Neural cell (in vitro differentiated cells): Measurements from ENCODE around the gene FGGY. TPM values are rescaled to one million over a fixed set of nuclear protein-coding genes. Genes with fewer than 3 reads are reported as not detected.

Experiments used
- H2AFZ ChIP-seq: fragments of 200-600, 300-800 bp; sonication (generic), shearing (Covaris generic); 2 replicates; pipeline ENCODE4 v1.6.0; 2014; ENCODE audit warnings: low read depth, mild to moderate bottlenecking, antibody characterized with exemption, low read length, moderate library complexity
- H3F3A ChIP-seq: fragments of 200-600 bp; shearing (Covaris generic); 2 replicates; pipeline ENCODE4 v1.6.1; 2016; ENCODE audit warnings: mild to moderate bottlenecking, moderate library complexity, mixed read lengths, antibody characterized with exemption, low read length; ENCODE audit not compliant: insufficient read depth, poor library complexity, severe bottlenecking
- H3K27ac ChIP-seq: fragments of 200-600, 300-800 bp; sonication (generic), shearing (Covaris generic); 2 replicates; pipeline ENCODE4 v1.5.1; 2014; ENCODE audit warnings: mild to moderate bottlenecking, low read length, moderate library complexity
- H3K27me3 ChIP-seq: fragments of 300-800, 200-600 bp; sonication (generic), shearing (Covaris generic); 2 replicates; pipeline ENCODE4 v1.6.0; 2014; ENCODE audit warnings: mild to moderate bottlenecking, low read depth, low read length, moderate library complexity; ENCODE audit not compliant: insufficient read depth
- H3K36me3 ChIP-seq: fragments of 300-800, 200-600 bp; sonication (generic), shearing (Covaris generic); 2 replicates; pipeline ENCODE4 v1.5.1; 2014; ENCODE audit warnings: mild to moderate bottlenecking, antibody characterized with exemption, low read length, moderate library complexity; ENCODE audit not compliant: insufficient read depth
- H3K4me2 ChIP-seq: fragments of 300-800, 200-600 bp; sonication (generic), shearing (Covaris generic); 2 replicates; pipeline ENCODE4 v1.6.0; 2014; ENCODE audit warnings: mild to moderate bottlenecking, low read length
- H3K4me3 ChIP-seq: fragments of 300-800, 200-600 bp; sonication (generic), shearing (Covaris generic); 2 replicates; pipeline ENCODE4 v1.5.1; 2014; ENCODE audit warnings: mild to moderate bottlenecking, low read length, moderate library complexity
- H3K79me2 ChIP-seq: fragments of 200-600 bp; shearing (Covaris generic); replicated peaks from 2 replicates; pipeline ENCODE4 v1.6.0; 2014; ENCODE audit warnings: mild to moderate bottlenecking, low read length, moderate library complexity; ENCODE audit not compliant: insufficient read depth
- H3K9ac ChIP-seq: fragments of 300-800, 200-600 bp; sonication (generic), shearing (Covaris generic); 2 replicates; pipeline ENCODE4 v1.6.1; 2016; ENCODE audit warnings: mild to moderate bottlenecking, low read length, mixed read lengths
- H3K9me2 ChIP-seq: fragments of 200-600 bp; shearing (Covaris generic); 2 replicates; pipeline ENCODE4 v1.6.1; 2016; ENCODE audit warnings: mild to moderate bottlenecking, low read length, mixed read lengths; ENCODE audit not compliant: insufficient read depth
- H3K9me3 ChIP-seq: fragments of 200-600, 300-800 bp; sonication (generic), shearing (Covaris generic); 2 replicates; pipeline ENCODE4 v1.6.1; 2016; ENCODE audit warnings: mild to moderate bottlenecking, mixed run types, low read length, moderate library complexity, mixed read lengths
- H4K20me1 ChIP-seq: fragments of 200-600 bp; shearing (Covaris generic); 2 replicates; pipeline ENCODE4 v1.6.1; 2016; ENCODE audit warnings: mild to moderate bottlenecking, mixed run types; ENCODE audit not compliant: insufficient read depth
- EP300 ChIP-seq: fragments of 450-650 bp; conservative IDR thresholded peaks from 2 replicates; pipeline ENCODE4 v1.6.1; 2014; ENCODE audit warnings: antibody characterized with exemption, mild to moderate bottlenecking, moderate library complexity; ENCODE audit not compliant: poor library complexity, severe bottlenecking
- EZH2 ChIP-seq: fragments of 200-600, 300-800 bp; shearing (Covaris generic), sonication (generic); IDR thresholded peaks from 2 replicates; pipeline ENCODE4 v1.6.1; 2014; ENCODE audit warnings: antibody characterized with exemption, low read length, borderline replicate concordance, mild to moderate bottlenecking; ENCODE audit not compliant: insufficient read depth, poor library complexity, severe bottlenecking
- MXI1 ChIP-seq: fragments of 450-650 bp; conservative IDR thresholded peaks from 2 replicates; pipeline ENCODE4 v1.6.1; 2014; ENCODE audit warnings: antibody characterized with exemption, mild to moderate bottlenecking; ENCODE audit not compliant: poor library complexity, severe bottlenecking
- POLR2AphosphoS5 ChIP-seq: IDR thresholded peaks from 2 replicates; pipeline ENCODE4 v1.6.1; 2012
- RAD21 ChIP-seq: fragments of 450-650 bp; conservative IDR thresholded peaks from 2 replicates; pipeline ENCODE4 v1.6.1; 2014; ENCODE audit warnings: antibody characterized with exemption, mild to moderate bottlenecking, moderate library complexity
- SMC3 ChIP-seq: fragments of 450-650 bp; conservative IDR thresholded peaks from 2 replicates; pipeline ENCODE4 v1.6.1; 2014; ENCODE audit warnings: antibody characterized with exemption, mild to moderate bottlenecking, moderate library complexity; ENCODE audit not compliant: poor library complexity
- TAF1 ChIP-seq: IDR thresholded peaks from 2 replicates; pipeline ENCODE4 v1.6.1; 2012; ENCODE audit warnings: low read depth
- polyA plus RNA-seq: library from polyadenylated mRNA; depleted of rRNA; stranded (reverse); fragments of >200 nt; gene quantifications from 2 replicates; pipeline ENCODE4 v1.2.3, GENCODE V29; 2014
- TF ChIP-seq, protein P1 (sequence below): fragments of 450-650 bp; IDR thresholded peaks from 2 replicates; pipeline ENCODE4 v1.5.1; 2014; ENCODE audit warnings: antibody characterized with exemption, mild to moderate bottlenecking, moderate library complexity; ENCODE audit not compliant: poor library complexity, severe bottlenecking
- TF ChIP-seq, protein P2 (sequence below): IDR thresholded peaks from 2 replicates; pipeline ENCODE4 v1.6.1; 2012; ENCODE audit warnings: borderline replicate concordance

FGGY gene
- polyA plus RNA-seq, 1 donor from 2014 or later, result 7.4 TPM

DNA sequence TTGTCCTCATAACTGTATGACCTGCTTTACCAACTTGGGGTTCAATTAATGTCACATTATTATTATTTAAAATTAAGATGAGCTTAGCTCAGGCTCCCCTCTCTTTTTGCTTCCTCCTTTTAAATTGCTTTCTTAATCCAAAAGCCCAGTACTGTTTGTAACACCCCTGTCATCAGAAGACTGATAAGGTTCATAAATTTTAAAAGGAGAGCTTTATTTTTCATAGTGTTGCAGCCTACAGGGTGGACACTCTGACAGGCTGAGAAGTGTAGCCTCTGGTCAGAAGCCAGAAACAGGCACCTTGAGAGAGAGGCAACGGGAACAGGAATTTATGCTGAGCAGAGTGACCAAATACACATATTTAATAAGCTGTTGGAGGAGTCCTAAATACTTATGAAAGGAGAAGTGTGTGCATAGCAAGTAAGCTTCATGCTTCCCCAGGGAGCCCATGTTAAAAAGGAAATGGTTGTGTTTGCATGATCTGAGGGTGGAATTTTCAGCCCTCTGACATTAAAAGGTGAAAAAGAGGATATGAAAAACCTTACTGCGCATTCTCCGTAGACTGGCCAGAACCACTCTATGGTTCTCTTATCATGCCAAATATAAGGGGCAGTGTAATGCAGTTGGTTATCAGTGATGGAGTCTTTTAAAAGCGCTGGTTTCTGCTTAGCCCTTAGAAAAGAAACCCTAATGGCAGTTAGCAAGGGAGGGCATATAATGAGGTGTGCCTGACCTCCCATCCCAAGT lies 30.5 kb upstream of the FGGY start:
- Histone ChIP-seq H3K9me3 (no peaks in the 10 kb centered on the region), H3K9ac (no peak overlapping the region), H3K4me2 (no peak overlapping the region), H3F3A (no peaks in the 10 kb centered on the region), H3K4me3 (no peak overlapping the region), H3K36me3 (no peaks in the 10 kb centered on the region), H3K27ac (no peak overlapping the region), H3K27me3 (no peaks in the 10 kb centered on the region), H4K20me1 (no peaks in the 10 kb centered on the region), H2AFZ (no peak overlapping the region), H3K79me2 (no peaks in the 10 kb centered on the region), H3K9me2 (no peaks in the 10 kb centered on the region)
- TF ChIP-seq EP300 (no peak), TAF1 (no peak), POLR2AphosphoS5 (no peak), SMC3 (no peak), EZH2 (no peak), RAD21 (no peak), MXI1 (no peak)
- TF ChIP-seq, protein P1, sequence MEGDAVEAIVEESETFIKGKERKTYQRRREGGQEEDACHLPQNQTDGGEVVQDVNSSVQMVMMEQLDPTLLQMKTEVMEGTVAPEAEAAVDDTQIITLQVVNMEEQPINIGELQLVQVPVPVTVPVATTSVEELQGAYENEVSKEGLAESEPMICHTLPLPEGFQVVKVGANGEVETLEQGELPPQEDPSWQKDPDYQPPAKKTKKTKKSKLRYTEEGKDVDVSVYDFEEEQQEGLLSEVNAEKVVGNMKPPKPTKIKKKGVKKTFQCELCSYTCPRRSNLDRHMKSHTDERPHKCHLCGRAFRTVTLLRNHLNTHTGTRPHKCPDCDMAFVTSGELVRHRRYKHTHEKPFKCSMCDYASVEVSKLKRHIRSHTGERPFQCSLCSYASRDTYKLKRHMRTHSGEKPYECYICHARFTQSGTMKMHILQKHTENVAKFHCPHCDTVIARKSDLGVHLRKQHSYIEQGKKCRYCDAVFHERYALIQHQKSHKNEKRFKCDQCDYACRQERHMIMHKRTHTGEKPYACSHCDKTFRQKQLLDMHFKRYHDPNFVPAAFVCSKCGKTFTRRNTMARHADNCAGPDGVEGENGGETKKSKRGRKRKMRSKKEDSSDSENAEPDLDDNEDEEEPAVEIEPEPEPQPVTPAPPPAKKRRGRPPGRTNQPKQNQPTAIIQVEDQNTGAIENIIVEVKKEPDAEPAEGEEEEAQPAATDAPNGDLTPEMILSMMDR, result no peak
- TF ChIP-seq, protein P2, sequence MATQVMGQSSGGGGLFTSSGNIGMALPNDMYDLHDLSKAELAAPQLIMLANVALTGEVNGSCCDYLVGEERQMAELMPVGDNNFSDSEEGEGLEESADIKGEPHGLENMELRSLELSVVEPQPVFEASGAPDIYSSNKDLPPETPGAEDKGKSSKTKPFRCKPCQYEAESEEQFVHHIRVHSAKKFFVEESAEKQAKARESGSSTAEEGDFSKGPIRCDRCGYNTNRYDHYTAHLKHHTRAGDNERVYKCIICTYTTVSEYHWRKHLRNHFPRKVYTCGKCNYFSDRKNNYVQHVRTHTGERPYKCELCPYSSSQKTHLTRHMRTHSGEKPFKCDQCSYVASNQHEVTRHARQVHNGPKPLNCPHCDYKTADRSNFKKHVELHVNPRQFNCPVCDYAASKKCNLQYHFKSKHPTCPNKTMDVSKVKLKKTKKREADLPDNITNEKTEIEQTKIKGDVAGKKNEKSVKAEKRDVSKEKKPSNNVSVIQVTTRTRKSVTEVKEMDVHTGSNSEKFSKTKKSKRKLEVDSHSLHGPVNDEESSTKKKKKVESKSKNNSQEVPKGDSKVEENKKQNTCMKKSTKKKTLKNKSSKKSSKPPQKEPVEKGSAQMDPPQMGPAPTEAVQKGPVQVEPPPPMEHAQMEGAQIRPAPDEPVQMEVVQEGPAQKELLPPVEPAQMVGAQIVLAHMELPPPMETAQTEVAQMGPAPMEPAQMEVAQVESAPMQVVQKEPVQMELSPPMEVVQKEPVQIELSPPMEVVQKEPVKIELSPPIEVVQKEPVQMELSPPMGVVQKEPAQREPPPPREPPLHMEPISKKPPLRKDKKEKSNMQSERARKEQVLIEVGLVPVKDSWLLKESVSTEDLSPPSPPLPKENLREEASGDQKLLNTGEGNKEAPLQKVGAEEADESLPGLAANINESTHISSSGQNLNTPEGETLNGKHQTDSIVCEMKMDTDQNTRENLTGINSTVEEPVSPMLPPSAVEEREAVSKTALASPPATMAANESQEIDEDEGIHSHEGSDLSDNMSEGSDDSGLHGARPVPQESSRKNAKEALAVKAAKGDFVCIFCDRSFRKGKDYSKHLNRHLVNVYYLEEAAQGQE, result no peak

DNA sequence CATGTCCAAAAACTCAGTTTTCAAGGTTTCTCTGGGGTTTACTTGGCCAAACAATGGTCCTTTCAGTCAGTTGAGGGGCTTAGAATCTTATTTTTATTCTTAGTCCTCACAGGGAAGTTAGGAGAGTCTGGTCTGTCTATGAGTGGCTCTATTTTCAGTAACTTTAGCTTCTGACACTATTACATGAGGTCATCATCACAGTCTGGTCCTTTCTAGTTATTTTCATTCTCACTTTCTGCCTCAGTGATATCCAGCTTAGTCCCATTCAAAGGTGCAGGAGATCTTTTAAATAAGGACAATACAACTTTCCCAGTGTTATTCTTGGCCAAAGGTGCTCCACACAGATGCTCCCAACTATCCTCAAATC lies 30.0 kb upstream of the FGGY start:
- H3K9me2 ChIP-seq, result no peaks in the 10 kb centered on the region
- no peaks in the 10 kb centered on the region for H3K9me3 ChIP-seq
- no peak overlapping the region for H2AFZ ChIP-seq
- TF ChIP-seq TAF1, result no peak
- no peaks in the 10 kb centered on the region for H3K79me2 ChIP-seq
- H3K27me3 ChIP-seq, result no peaks in the 10 kb centered on the region
- H3K4me3 ChIP-seq, result no peak overlapping the region
- H3K9ac ChIP-seq, result no peak overlapping the region
- no peak overlapping the region for H3K4me2 ChIP-seq
- no peaks in the 10 kb centered on the region for H3F3A ChIP-seq
- no peaks in the 10 kb centered on the region for H3K36me3 ChIP-seq
- no peaks in the 10 kb centered on the region for H4K20me1 ChIP-seq
- H3K27ac ChIP-seq, result no peak overlapping the region

DNA sequence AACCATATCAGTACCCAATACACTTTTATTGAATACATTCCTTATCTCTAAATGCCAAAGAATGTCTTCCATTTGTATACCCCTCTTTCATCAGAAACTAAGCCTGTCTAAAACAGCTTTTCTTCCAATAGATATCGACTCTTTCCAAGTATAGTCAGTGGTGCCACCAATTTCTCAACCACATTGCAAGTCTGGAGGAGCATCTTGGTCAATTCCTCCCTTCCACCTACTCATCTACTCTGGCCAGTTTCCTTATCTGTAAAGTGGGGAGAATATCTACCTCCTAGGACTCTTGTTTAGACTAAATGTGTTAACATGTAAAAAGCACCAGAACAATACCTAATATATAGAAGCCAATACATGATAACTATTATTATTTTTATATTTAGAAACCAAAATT lies 28.5 kb upstream of the FGGY start:
- TF ChIP-seq, protein P1, result no peak
- TF ChIP-seq EP300 (no peak), SMC3 (no peak), RAD21 (no peak), MXI1 (no peak), TAF1 (no peak), POLR2AphosphoS5 (no peak), EZH2 (no peak)
- TF ChIP-seq, protein P2, result no peak
- H3K79me2 ChIP-seq, result no peaks in the 10 kb centered on the region
- no peaks in the 10 kb centered on the region for H3K27me3 ChIP-seq
- H3K9me2 ChIP-seq, result no peaks in the 10 kb centered on the region
- H3F3A ChIP-seq, result no peaks in the 10 kb centered on the region
- no peak overlapping the region for H3K4me2 ChIP-seq
- H3K9ac ChIP-seq, result no peak overlapping the region
- no peak overlapping the region for H3K27ac ChIP-seq
- H4K20me1 ChIP-seq, result no peaks in the 10 kb centered on the region
- H3K4me3 ChIP-seq, result no peak overlapping the region
- no peaks in the 10 kb centered on the region for H3K9me3 ChIP-seq
- no peaks in the 10 kb centered on the region for H3K36me3 ChIP-seq
- no peak overlapping the region for H2AFZ ChIP-seq
